GM18909 (cell line): Measurements from ENCODE around the gene NAPSA.
A peak's percentile ranks its signal among the peaks of the same experiment; 100 is the strongest.
"Not testable (repeated sequence)": the region's sequence is repeated elsewhere in the genome, so short reads cannot be mapped to it uniquely, and the experiment has no call there.

ENCODE experiments used
- ATAC-seq: cut with Tn5 transposase; IDR thresholded peaks from one replicate; pipeline ENCODE4 v1.9.1; 2021; ENCODE audit warnings: mild to moderate bottlenecking; ENCODE audit not compliant: unreplicated experiment, poor library complexity

The NAPSA gene

DNA sequence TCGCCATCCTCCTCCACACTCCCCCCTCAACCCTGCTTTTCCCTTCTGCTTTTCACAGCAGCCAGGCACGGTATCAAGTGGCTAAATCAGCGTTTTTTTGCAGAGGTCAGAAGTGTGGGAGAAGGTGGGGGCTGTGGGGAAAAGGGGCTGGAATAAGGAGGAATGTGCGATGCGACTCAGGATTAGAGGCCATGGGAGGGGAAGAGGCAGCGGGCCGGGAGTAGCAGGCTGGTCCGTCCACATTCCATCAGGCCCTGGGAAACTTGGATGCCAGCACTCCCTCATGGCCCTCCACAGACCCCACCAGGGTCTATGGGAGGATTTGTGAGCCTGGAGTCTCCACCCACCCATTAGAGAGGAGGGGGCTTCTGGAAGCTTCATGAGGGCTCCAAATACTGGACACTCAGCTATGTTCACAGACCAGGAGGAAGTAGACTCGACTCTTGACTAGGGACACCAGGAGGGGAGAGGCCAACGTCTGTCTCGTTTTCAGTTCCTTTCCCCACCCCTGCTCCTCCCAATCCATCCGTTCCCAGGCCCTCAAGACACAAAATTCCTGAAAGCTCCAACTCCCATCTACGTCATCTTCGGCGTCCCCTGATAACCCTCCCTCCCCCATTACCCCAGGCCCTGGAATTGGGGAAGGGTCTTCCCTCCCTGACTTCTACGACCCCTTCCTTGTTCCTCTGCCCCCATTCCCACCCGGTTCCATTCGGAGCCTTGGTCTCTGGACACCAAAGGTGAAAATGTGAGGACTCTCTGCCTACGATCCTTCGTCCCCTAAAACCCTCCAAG is 33.0 kb downstream of the NAPSA start:
- ATAC-seq, result no peak

DNA sequence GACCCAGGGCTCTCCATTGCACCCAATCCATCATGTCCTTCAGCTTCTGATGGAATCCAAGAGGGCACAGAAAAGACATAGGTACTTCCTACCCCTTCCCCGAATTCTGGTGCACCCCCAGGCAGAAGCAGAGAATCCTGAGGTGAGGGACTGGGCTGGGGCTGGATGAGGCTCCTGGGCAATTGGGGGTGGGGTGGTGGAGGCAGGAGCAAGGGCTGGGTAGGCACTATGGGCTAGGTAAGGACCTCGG is 33.5 kb downstream of the NAPSA start:
- ATAC-seq, result no peak

DNA sequence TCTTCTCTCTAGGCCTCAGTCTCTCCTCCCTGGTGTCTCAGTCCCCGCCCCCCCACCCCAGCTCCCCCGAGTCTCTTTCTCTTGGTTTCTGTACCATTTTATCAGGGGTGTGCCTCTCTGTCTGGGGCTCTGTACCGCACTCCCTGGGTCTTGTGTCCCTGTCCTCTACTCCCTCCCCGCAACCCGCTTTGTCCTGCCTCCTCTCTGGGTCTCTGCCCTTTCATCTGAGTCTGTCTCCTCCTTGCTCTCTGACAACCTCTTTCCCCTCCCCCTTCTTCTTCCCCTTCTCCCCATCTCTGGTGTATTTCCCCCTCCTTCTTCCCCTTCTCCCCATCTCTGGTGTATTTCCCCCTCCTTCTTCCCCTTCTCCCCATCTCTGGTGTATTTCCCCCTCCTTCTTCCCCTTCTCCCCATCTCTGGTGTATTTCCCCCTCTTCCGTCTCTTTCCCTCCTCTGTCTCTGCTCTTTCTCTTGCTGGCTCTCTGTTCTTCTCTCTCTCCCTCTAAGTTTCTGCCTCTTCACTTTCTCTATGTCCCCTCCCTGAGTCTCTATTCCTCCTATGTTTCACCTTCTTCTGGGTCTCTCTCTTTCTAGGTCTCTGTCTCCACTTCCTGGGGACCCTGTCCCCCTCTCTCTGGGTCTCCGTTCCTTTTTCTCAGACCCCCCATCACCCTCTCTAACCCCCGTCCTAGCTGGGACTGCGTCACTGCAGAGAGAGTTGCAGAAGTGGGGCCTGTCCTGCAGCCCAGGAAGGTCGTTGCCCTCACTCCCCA is 34.0 kb downstream of the NAPSA start:
- ATAC-seq, result no peak

DNA sequence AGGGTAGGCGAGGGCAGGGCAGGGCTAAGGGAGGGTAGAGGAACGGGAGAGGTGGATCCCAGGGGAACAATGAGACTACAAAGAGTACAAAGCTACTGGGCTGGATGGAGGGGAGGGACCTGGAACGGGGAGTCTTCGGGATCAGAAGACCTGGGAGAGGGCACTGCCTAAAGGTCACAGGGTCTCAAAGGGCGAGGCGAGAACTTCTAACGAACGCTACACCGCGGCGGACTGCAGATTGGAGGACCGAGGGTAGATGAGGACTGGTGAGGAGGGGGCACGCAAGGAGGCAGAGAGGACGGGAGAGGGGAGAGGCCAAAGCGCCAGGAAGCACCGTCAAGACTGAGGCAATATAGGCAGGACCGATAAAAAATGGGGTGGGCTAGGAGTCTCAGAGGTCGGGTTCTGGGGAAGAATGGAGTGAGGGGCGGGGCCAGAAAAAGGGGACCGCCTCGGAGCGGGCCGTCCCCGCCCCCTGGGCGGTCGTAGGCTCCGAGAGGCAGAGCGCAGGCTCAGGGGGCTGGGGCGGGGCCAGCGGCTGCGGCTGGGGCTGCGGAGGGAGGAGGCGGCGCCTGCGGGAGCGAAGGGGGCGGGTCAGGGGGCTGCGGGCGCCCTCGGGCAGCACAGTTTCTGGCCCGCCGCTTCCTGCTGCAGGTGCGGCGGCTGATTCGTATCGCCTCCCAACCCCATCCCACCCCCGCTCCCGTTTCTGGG is 34.9 kb downstream of the NAPSA start:
- ATAC-seq, result no peak

DNA sequence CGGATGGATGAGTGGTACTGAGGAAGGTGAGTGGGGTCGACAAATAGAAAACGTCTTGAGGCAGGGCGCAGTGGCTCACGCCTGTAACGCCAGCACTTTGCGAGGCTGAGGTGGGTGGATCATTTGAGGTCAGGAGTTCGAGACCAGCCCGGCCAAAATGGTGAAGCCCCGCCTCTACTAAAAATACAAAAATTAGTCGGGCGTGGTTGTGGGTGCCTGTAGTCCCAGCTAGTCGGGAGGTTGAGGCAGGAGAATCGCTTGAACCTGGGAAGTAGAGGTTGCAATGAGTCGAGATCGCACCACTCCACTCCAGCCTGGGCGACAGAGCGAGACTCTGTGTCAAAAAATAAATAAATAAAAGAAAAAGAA is 35.5 kb downstream of the NAPSA start:
- not testable (repeated sequence) for ATAC-seq

DNA sequence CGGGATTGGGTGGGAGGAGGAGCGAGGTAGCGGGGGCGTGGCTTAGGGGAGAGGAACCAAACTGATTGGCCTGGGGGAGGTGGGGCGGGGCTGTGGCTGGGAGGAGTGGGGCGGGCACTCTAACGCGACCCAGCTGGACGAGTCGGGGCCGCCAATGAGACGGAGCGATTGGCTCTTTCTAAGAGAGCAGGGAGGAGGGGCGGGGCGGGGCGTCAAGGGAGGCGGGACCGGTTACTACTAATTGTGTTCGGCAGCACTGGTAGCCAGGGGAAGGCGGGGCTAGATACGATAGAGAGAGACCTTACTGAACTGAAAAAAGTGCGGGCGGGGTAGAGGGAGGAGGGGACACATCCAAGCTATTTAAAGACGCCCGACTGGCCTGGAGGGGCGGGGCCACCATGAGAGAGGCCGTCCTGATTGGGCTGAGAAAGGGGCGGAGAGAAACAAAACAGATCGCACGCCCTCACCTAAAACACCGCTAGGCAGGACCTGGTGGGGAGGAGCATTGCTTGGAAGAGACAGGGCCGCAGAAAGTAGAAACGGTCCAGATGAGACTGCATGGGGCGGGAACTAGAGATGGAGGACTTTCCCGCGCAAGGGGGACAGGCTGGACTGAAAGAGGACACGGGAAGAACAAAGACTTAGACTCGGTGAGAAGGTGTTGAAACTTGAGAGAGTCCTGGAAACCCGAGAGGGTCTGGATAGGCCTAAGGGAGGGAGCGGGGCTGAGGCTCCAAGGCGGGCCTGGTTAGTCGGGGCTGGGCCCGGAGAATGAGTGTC is 36.1 kb downstream of the NAPSA start, which contains the start of gene KCNC3:
Gene KCNC3, minus strand, starts transcription at position 232 of the 780 bp plus-strand sequence. CDS start 295 bp downstream, outside the sequence.
- ATAC-seq, result peak; percentile 43

DNA sequence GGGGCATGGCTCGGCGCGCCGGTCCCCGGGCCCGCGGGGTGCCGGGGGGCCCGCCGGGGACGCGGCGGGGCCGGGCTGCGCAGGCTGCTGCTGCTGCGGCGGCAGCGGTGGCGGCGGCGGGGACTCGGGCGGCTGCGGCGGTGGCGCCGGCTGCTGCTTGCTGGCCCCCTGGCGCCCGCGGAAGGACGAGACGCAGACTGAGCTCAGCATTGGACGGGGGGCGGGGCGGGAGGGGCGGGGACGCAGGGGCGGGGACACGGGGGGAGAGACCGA is 36.6 kb downstream of the NAPSA start:
- ATAC-seq, result peak; percentile 16

DNA sequence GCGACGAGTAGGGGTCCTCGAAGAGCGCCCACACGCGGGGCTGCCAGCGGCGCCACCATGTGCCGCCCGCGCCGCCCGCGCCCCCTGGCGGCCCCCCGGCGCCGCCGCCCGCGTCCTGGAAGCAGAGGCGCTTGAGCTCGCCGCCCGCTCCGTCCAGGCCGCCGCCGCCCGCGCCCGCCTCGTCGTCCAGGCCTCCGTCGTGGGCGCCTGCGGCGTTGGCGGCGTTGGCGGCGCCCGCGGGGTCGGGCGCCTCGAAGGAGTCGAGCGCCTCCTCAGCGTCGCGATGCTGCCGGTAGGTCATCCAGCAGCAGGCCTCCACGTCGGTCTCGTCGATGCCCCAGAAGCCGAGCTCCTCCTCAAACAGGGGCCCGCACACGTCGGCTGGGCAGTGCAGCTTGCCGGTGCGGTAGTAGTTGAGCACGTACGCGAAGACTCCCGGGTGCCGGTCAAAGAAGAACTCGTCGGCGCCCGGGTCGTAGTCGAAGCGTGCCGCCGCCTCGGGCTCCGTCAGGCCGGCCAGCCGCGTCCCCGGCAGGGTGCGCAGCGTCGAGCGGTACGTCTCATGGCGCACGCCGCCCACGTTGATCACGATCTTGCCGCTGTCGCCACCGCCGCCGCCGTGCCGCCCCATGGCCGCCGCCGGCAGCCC is 37.1 kb downstream of the NAPSA start:
- ATAC-seq, result peak; percentile 9

DNA sequence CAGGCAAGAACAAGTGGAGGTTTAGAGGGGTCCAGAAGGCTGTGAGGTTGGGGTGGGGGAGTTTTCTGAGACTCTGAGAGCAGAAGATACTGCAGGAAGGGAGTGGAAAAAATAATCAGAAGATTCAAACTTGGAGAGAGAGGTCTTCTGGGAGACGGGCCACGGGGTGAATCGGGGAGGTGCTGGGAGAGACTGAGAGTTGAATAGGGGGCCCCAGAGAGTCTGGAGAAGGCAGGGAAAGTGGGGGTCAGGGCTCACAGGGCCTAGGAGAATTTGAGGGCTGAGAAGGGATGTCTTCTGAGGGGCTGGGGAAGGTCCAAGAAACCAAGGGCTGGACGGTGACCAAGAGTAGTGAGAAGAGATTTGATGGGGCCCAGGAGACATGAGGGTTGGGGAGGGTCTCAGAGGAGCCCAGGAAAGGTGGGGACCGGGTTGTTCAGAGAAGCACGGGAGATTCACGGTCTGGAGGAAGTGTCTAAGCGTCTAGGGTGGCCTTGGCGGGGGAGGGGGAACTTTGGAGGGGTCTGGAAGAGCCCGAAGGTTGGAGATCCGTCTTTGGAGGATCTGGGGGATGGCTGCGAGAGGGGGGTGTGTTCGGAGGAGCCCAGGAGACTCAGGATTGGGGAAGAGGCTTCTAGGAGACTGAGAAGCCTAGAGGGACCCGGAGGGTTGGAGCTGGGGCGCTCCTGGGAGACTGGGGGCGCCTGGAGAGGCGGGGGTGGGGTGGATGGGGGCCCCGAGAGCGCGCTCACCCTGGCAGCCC is 37.8 kb downstream of the NAPSA start:
- ATAC-seq, result no peak

DNA sequence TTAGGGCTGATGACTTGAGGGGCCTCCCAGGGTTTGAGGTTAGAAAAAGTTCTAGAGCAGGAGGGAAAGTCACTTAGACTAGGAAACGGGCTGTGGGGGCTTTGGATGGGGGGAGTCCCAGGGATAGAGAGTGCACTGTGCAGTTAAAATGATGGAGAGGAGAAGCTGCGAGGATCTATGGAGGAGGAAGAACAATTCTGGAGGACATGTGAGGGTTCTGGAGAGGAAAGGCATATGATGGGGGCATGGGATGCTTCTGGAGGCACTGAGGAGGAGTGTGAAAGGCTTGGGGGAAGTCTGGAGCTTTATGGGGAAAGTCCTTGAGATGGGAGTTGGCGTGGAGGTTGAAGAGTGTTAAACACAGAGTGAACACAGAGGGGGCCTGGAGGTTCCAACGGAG is 38.4 kb downstream of the NAPSA start:
- no peak for ATAC-seq

DNA sequence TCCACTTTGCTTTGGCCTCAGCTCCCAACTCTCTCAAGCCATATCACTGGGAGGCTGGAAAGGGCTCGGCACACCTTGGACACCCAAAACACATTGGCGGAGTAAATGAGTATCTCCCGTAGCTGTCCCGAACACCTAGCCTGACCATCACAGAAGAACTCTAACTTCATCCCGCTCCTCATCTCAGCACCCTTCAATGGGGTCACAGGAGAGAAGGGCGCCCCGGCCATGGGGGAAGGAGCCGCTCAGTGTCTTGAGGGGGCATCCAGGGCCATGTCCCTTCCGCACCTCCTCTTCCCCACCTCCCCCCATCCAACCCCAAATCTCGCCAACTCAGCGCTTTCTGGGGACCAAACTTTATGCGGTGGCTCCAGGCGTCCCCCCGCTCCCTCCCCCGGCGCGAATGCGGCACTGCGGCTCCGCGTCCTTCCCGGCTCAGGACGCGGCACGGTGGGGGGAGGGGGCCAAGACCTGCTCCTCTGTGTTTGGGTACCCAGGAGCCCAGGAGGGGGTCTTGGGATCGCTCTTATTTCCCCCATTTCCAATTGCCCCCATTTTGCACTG is 39.3 kb downstream of the NAPSA start:
- ATAC-seq, result no peak

DNA sequence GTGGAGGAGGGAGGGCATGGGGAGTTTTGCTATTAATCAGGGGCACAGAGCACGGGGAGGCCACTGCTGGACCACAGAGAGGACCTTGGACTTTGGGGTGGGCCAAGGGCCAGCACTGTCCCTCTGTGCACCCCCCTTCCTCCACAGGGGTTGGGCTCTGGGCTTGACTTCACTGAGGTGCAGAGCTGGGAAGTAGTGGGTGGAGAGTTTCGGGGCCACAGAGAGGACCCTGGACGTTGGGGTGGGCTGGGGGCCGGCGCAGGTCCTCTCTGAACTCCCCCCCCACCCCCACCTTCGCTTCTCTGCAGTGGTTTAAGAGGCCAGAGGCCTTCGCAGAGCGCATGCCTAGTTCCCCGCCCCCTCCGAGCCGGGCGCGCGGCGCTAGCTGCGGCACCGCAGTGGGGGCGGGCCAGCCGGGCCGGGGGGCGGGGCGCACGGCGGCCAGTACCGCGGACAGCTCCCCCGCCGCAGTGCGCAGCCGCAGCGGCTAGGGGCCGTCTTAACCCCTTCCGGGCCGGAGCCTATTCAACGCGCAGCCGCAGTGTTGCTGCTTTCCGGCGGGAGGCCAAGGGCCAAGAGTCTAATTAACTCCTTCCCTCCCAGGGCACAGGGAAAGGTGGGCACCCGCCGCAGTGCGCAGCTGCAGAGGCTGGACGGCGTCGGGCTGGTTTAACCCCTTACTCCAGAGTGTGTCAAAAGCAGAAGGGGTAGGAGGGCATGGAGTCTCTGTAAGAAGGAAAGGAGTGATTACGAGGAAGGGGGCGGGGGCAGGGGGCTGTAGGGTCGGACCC is 39.9 kb downstream of the NAPSA start:
- no peak for ATAC-seq

DNA sequence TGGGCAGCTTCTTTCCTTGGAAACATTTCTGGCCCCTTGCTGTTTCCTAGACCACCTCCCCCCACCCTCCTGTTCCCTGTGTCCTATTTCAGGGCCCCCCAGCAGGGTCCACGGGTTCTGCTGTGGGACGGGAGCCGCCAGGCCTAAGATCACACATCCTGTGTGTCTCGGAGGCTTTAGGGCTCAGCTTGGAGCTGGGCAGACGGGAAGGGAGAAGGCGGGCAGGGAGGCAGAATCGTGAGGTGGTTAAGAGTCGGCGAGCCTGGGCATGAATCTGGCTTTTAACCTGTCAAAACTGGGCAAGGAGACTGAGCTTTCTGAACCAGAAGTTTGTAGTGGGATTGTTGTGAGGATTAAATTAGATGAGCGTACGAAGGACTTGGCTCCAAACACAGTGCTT is 41.1 kb downstream of the NAPSA start:
- ATAC-seq, result no peak

DNA sequence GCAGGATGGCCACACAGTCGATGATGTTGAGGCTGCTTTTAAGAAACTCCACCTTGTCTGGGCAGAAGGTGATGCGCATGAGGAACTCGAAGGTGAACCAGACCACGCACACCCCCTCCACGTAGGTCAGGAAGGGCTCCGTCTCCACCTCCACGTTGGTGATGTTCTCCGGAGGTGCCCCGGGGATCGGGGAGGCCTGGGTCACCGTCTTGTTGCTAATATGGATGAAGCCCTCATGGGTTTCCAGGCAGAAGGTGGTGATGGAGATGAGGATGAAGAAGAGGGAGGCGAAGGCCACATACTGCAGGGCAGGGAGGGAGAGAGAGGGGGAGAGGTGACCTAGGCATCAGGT is 41.7 kb downstream of the NAPSA start:
- no peak for ATAC-seq

DNA sequence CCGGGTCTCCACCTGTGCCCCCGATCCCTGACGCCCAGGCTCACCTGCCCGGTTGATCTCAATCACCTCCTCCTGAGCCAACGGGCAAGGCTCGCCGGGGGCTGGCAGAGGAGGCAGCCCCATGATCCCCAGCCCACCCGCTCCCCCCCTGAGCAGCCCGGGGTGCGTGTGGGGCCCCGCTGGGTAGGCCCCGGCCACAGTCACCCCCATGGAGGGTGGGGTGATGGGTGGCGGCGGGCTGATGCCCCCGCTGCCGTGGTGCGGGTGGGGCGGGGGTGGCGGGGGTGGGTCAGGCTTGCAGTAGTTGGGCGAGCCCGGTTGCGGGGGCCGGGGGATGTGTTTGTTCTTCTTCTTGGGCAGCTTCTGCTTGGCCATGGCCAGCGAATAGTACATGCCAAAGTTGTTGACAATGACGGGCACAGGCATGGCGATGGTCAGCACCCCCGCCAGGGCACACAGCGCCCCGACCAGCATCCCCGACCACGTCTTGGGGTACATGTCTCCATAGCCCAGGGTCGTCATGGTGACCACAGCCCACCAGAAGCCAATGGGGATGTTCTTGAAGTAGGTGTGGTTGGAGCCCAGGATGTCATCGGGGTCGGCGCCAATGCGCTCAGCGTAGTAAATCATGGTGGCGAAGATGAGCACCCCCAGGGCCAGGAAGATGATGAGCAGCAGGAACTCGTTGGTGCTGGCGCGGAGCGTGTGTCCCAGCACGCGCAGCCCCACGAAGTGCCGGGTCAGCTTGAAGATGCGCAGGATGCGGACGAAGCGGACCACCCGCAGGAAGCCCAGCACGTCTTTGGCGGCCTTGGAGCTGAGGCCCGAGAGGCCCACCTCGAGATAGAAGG is 42.3 kb downstream of the NAPSA start:
- ATAC-seq, result no peak

DNA sequence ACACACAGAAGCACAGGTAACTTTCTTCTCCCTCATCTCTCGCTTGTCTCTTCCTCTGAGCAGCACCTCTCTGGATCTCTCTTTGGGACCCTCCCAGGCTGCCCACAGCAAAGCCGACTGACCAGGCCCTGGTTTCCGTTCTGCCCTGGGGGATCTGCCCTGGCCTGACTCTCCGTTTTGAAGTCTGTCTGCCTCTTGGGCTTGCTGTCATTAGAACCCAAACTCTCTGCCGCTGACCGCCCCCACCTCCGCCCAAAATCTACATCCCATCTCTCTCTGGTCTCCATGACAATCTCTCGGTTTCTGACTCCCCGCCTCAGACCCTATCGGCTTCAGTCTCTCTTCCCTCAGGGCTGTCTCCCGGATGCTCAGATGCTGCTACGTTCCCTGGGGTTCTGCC is 43.2 kb downstream of the NAPSA start:
- no peak for ATAC-seq

DNA sequence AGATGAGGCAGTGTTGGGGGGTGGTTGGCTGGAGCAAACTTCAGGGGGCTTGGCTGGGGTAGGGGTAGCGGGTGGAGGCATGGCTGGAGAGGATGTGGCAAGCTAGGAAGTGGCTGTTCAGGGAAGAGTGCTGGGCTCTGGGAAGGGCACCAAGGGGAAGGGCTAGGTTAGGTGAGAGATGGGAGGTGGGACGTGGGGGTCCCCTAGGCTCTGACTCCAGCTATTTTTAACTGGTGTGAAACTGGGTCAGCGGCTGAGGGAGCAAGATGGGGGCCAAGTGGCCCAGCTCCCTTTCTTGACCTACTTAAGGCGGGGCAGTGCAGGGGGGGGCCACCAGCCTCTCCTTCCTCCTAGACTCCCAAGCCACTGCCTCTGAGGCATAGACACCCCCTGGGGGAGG is 43.6 kb downstream of the NAPSA start:
- no peak for ATAC-seq

DNA sequence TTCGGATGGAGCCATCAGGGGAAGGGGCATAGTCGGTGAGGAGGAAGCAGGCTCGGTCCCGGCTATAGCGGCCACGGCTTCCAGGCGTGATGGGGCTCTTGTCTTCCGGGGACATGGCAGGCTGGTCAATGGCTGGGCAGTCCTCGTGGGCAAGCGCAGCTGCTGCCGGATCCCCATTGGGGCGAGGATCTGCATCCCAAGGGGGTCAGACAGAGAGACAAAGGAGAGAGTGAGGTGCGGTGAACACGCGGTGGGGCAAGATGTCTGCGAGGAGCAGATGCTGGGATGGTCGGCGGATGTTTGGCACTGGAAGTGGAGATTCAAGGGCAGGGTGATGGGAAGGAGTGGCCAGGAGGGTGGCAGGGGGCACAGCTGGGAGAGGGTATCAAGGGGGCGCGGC is 44.8 kb downstream of the NAPSA start:
- no peak for ATAC-seq
